ENCODE data around the gene OR2T1. TPM values are rescaled to one million over a fixed set of nuclear protein-coding genes. Genes with fewer than 3 reads are reported as not detected.

The OR2T1 gene
- total and polyA plus RNA-seq, 9 of the 15 experiments (the other 6 are each of a cell fraction or from before 2014, with no cell fraction given): not detected

DNA sequence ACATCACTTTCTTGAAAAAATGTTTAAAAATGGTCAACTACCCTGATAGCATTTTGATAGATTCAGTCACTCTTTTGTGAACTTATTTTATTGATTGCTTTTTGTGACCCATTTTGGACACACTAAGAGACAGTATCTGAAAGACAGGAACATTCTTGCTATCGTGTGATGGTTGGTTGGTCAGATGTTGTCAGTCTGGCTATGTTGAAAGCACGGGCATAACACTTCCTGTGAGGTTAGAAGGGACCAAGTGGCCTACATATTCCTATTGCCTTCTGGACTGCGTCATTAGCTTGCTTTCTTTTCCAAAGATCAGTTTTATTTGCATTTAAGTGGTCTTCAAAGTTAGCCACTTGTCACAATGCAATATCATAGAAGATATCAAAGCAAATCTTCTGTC lies 25.9 kb upstream of the OR2T1 start:
- H3K4me2 ChIP-seq (ENCODE audit: insufficient read depth, low read length): no peak overlapping the region
- H3K27me3 ChIP-seq (ENCODE audit: control insufficient read depth in 2 of 2, insufficient read depth in 2 of 2, low read length in 2 of 2): no peaks in the 10 kb centered on the region
- POLR2A ChIA-PET: no interaction called here
- no peaks in the 10 kb centered on the region; the same call in 1 of the 2 replicates for H3K9me3 ChIP-seq (replicated peaks; ENCODE audit: control insufficient read depth, insufficient read depth, low read depth, low read length)
- no peak overlapping the region for H3K27ac ChIP-seq (ENCODE audit: extremely low read depth, low read depth, low read length)
- intact Hi-C loops (cut with micrococcal nuclease): no loop called here
- CTCF ChIA-PET (ENCODE audit: low intra/inter-chr PET ratio): interaction anchor here (0.5 kb wide), 1 partner anchor 12 kb away, joined by 3 read pairs; no protein-coding TSS in a partner anchor
- no peaks in the 10 kb centered on the region for H3K9me1 ChIP-seq (ENCODE audit: control insufficient read depth, insufficient read depth, low read length)
- no peak overlapping the region for H3K4me3 ChIP-seq
- no peak overlapping the region for H2AFZ ChIP-seq (ENCODE audit: low read depth, low read length)
- ATAC-seq (no peak), FAIRE-seq (no peak), DNase-seq (ENCODE audit: extremely low read depth in 1 of 4, low spot score in 3 of 4) (no peak)
- H3K4me1 ChIP-seq (replicated peaks in 1 of 2; ENCODE audit: control insufficient read depth in 2 of 2, insufficient read depth in 2 of 2, low read length in 2 of 2): no peaks in the 10 kb centered on the region
- H3K9ac ChIP-seq (ENCODE audit: insufficient read depth in 1 of 2, low read depth in 2 of 2, low read length in 2 of 2): no peak overlapping the region
- H3K36me3 ChIP-seq (ENCODE audit: control insufficient read depth, insufficient read depth, low read length): no peaks in the 10 kb centered on the region
- BruUV-seq (replicated peaks): no TSS peak
- H3K79me2 ChIP-seq (ENCODE audit: control insufficient read depth, insufficient read depth, low read length): no peaks in the 10 kb centered on the region
- 0% methylated on average over 3 of the region's 3 CpGs for WGBS (ENCODE audit: insufficient coverage, low coverage, missing lambda C conversion rate)
- in situ Hi-C loops (cut with MboI): no loop called here
- H4K20me1 ChIP-seq (replicated peaks; ENCODE audit: control insufficient read depth, insufficient read depth, low read length): no peaks in the 10 kb centered on the region
- TF ChIP-seq ZNF436 (CRISPR knock-in tag; IDR thresholded peaks at IDR 0.05): no peak
- no peak for TF ChIP-seq ZEB2 (IDR thresholded peaks at IDR 0.05)
- TF ChIP-seq, protein P1, sequence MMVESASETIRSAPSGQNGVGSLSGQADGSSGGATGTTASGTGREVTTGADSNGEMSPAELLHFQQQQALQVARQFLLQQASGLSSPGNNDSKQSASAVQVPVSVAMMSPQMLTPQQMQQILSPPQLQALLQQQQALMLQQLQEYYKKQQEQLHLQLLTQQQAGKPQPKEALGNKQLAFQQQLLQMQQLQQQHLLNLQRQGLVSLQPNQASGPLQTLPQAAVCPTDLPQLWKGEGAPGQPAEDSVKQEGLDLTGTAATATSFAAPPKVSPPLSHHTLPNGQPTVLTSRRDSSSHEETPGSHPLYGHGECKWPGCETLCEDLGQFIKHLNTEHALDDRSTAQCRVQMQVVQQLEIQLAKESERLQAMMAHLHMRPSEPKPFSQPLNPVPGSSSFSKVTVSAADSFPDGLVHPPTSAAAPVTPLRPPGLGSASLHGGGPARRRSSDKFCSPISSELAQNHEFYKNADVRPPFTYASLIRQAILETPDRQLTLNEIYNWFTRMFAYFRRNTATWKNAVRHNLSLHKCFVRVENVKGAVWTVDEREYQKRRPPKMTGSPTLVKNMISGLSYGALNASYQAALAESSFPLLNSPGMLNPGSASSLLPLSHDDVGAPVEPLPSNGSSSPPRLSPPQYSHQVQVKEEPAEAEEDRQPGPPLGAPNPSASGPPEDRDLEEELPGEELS (CRISPR knock-in tag; IDR thresholded peaks at IDR 0.05; ENCODE audit: borderline replicate concordance): no peak
- no peak for TF ChIP-seq HNRNPUL1 (IDR thresholded peaks at IDR 0.05; ENCODE audit: low read length)
- no peak for TF ChIP-seq ZKSCAN8 (CRISPR knock-in tag; IDR thresholded peaks at IDR 0.05)
- no peak for TF ChIP-seq EHMT2 (IDR thresholded peaks at IDR 0.05)
- TF ChIP-seq, protein P2, sequence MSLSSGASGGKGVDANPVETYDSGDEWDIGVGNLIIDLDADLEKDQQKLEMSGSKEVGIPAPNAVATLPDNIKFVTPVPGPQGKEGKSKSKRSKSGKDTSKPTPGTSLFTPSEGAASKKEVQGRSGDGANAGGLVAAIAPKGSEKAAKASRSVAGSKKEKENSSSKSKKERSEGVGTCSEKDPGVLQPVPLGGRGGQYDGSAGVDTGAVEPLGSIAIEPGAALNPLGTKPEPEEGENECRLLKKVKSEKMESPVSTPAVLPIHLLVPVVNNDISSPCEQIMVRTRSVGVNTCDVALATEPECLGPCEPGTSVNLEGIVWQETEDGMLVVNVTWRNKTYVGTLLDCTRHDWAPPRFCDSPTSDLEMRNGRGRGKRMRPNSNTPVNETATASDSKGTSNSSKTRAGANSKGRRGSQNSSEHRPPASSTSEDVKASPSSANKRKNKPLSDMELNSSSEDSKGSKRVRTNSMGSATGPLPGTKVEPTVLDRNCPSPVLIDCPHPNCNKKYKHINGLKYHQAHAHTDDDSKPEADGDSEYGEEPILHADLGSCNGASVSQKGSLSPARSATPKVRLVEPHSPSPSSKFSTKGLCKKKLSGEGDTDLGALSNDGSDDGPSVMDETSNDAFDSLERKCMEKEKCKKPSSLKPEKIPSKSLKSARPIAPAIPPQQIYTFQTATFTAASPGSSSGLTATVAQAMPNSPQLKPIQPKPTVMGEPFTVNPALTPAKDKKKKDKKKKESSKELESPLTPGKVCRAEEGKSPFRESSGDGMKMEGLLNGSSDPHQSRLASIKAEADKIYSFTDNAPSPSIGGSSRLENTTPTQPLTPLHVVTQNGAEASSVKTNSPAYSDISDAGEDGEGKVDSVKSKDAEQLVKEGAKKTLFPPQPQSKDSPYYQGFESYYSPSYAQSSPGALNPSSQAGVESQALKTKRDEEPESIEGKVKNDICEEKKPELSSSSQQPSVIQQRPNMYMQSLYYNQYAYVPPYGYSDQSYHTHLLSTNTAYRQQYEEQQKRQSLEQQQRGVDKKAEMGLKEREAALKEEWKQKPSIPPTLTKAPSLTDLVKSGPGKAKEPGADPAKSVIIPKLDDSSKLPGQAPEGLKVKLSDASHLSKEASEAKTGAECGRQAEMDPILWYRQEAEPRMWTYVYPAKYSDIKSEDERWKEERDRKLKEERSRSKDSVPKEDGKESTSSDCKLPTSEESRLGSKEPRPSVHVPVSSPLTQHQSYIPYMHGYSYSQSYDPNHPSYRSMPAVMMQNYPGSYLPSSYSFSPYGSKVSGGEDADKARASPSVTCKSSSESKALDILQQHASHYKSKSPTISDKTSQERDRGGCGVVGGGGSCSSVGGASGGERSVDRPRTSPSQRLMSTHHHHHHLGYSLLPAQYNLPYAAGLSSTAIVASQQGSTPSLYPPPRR (CRISPR knock-in tag; IDR thresholded peaks at IDR 0.05; ENCODE audit: borderline replicate concordance): no peak
- TF ChIP-seq, protein P3, sequence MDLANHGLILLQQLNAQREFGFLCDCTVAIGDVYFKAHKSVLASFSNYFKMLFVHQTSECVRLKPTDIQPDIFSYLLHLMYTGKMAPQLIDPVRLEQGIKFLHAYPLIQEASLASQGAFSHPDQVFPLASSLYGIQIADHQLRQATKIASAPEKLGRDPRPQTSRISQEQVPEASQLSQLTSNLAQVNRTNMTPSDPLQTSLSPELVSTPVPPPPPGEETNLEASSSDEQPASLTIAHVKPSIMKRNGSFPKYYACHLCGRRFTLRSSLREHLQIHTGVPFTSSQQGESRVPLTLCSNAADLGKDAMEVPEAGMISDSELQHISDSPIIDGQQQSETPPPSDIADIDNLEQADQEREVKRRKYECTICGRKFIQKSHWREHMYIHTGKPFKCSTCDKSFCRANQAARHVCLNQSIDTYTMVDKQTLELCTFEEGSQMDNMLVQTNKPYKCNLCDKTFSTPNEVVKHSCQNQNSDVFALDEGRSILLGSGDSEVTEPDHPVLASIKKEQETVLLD (IDR thresholded peaks at IDR 0.05): no peak
- no peak for TF ChIP-seq ZNF174 (CRISPR knock-in tag; IDR thresholded peaks at IDR 0.05)
- TF ChIP-seq, protein P4, sequence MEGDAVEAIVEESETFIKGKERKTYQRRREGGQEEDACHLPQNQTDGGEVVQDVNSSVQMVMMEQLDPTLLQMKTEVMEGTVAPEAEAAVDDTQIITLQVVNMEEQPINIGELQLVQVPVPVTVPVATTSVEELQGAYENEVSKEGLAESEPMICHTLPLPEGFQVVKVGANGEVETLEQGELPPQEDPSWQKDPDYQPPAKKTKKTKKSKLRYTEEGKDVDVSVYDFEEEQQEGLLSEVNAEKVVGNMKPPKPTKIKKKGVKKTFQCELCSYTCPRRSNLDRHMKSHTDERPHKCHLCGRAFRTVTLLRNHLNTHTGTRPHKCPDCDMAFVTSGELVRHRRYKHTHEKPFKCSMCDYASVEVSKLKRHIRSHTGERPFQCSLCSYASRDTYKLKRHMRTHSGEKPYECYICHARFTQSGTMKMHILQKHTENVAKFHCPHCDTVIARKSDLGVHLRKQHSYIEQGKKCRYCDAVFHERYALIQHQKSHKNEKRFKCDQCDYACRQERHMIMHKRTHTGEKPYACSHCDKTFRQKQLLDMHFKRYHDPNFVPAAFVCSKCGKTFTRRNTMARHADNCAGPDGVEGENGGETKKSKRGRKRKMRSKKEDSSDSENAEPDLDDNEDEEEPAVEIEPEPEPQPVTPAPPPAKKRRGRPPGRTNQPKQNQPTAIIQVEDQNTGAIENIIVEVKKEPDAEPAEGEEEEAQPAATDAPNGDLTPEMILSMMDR (IDR thresholded peaks at IDR 0.05 in 2 of 3, conservative IDR thresholded peaks at IDR 0.05 in 1 of 3; ENCODE audit: insufficient read depth in 2 of 3, low read depth in 1 of 3, low read length in 3 of 3): no peak
- TF ChIP-seq TCF7 (IDR thresholded peaks at IDR 0.05; ENCODE audit: borderline replicate concordance): no peak
- no peak for TF ChIP-seq EWSR1 (IDR thresholded peaks at IDR 0.05; ENCODE audit: borderline replicate concordance, low read depth, partially characterized antibody)
